ENCODE data around the gene DHX29. TPM values are rescaled to one million over a fixed set of nuclear protein-coding genes. Genes with fewer than 3 reads are reported as not detected.

The DHX29 gene
- total RNA-seq, 1 experiment from 2014 or later = 30.3 TPM

- no peak overlapping the region for H3K14ac ChIP-seq (ENCODE audit: insufficient read depth, low read length)
- H3K27ac ChIP-seq (ENCODE audit: insufficient read length, low read depth, low read length) = no peak overlapping the region
- peaks cover 8 to 16% (median 8%) of the 10 kb centered on the region in 3 experiments; a peak in 6 of 7 replicates for H3K36me3 Mint-ChIP-seq (ENCODE audit: insufficient read depth in 1 of 3, low read depth in 3 of 3)
- H3K23ac ChIP-seq (ENCODE audit: insufficient read length, low read depth, low read length) = no peak overlapping the region
- peaks cover 24% of the 10 kb centered on the region; the same call in 1 of the 2 replicates for H3K79me2 ChIP-seq (ENCODE audit: insufficient read depth, low read length)
- H3K4me1 Mint-ChIP-seq = peaks cover 4 to 5% of the 10 kb centered on the region in 2 experiments
- H3K27ac Mint-ChIP-seq = no peak overlapping the region
- no peak overlapping the region for H3K4me2 ChIP-seq (ENCODE audit: insufficient read depth, insufficient read length, low read length)
- no peak overlapping the region for H2BK15ac ChIP-seq (ENCODE audit: low read depth, low read length)
- H3K9me3 Mint-ChIP-seq = peaks cover 3% of the 10 kb centered on the region in 2 experiments; a peak in 3 of 5 replicates
- H3K4me3 Mint-ChIP-seq = no peak overlapping the region
- no peak overlapping the region for H3K4ac ChIP-seq (ENCODE audit: low read depth, low read length)
- H3K9ac ChIP-seq (ENCODE audit: extremely low read depth, insufficient read length, low read length) = no peak overlapping the region
- H3K79me1 ChIP-seq (ENCODE audit: insufficient read depth, low read depth, low read length, poor library complexity, severe bottlenecking) = peaks cover 3% of the 10 kb centered on the region
- no peak overlapping the region for H4K5ac ChIP-seq (ENCODE audit: insufficient read length, low read depth, low read length)
- WGBS (ENCODE audit: extremely low coverage, insufficient read length, low lambda C conversion rate) = no CpG with 5 or more reads among the region's 6 CpGs
- no peak overlapping the region for H2BK5ac ChIP-seq (ENCODE audit: insufficient read length, low read length)
- H4K8ac ChIP-seq (replicated peaks; ENCODE audit: insufficient read length, low read depth, low read length) = no peak overlapping the region
- no peaks in the 10 kb centered on the region for H3K27me3 ChIP-seq (ENCODE audit: insufficient read depth, low read length)
- no peak overlapping the region for H2AK5ac ChIP-seq (ENCODE audit: insufficient read length, low read length)
- no peak for TF ChIP-seq CTCF (conservative IDR thresholded peaks at IDR 0.05)
- H3K27me3 Mint-ChIP-seq (ENCODE audit: low read depth) = no peaks in the 10 kb centered on the region
- H3T11ph ChIP-seq (ENCODE audit: low read length) = no peak overlapping the region
- H3K18ac ChIP-seq (ENCODE audit: insufficient read length, low read depth, low read length) = no peak overlapping the region
- H2BK12ac ChIP-seq (ENCODE audit: insufficient read length, low read depth, low read length) = no peak overlapping the region
- no peak overlapping the region for H2BK20ac ChIP-seq (ENCODE audit: low read depth, low read length, poor library complexity, severe bottlenecking)
- no peaks in the 10 kb centered on the region for H3K9me3 ChIP-seq (ENCODE audit: control insufficient read depth, low read depth, low read length)
- H3K23me2 ChIP-seq (ENCODE audit: insufficient read length, low read depth, low read length, poor library complexity, severe bottlenecking) = peaks cover 3% of the 10 kb centered on the region
- no peak overlapping the region for H2AFZ ChIP-seq (ENCODE audit: low read length)
- no peak overlapping the region for H4K91ac ChIP-seq (ENCODE audit: insufficient read length, low read depth, low read length)
- H4K20me1 ChIP-seq (ENCODE audit: control insufficient read depth, insufficient read depth, insufficient read length) = no peaks in the 10 kb centered on the region
- H3K4me1 ChIP-seq (ENCODE audit: insufficient read depth, low read length) = peaks cover 2% of the 10 kb centered on the region; the same call in 1 of the 2 replicates
- no peak overlapping the region for H3K56ac ChIP-seq (ENCODE audit: insufficient read length, low read depth, low read length)
- no peak overlapping the region for H2BK120ac ChIP-seq (ENCODE audit: low read depth, low read length, poor library complexity, severe bottlenecking)
- no peak for DNase-seq
Measured at GRCh38 chr5:55304584-55304983, 2.9 kb downstream of the DHX29 start.

Measured in H9 (cell line).